ENCODE results near the gene ANTXR1.

Gene ANTXR1

DNA sequence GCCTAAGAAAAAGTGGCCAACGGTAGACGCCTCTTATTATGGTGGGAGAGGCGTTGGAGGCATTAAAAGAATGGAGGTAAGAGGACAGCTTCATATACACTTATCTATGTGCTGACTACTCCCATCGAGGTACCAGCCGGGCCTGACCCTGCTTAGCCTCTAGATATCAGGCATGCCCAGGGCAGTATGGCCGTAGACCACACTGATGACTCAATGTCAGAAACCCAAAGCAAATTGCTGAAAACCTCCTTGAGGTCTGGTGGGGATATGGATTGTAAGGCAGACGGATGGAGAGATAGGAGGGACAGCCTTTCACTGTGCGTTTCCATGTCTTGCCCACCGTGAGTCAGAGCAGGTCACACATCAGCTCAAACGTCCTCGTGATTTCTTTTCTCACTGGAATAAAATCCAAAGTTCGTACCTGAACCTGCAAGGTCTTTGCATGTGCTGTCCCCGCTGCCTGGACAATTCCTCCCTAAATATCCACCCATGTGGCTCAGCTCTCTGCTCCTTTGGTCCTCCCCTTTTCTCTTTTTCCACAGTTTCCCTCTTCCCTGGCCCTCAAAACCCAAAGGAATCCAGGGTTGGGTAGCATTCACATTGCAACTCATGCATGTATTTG, 168.9 kb downstream of the ANTXR1 start:
- H3K9ac ChIP-seq (ENCODE audit: low read depth, low read length, poor library complexity, severe bottlenecking) = no peak overlapping the region
- H3K9me3 ChIP-seq (ENCODE audit: insufficient read depth, low read depth, low read length) = no peaks in the 10 kb centered on the region
- no peak overlapping the region for H3K4me3 ChIP-seq (ENCODE audit: low read length, poor library complexity, severe bottlenecking)
- no peaks in the 10 kb centered on the region for H3K9me2 ChIP-seq (replicated peaks; ENCODE audit: low read depth, low read length)
- no peaks in the 10 kb centered on the region for H3K27me3 ChIP-seq (ENCODE audit: insufficient read depth, low read length, poor library complexity, severe bottlenecking)
- H3K36me3 ChIP-seq (ENCODE audit: insufficient read depth, low read length) = peaks cover 20% of the 10 kb centered on the region; the same call in 1 of the 2 replicates
- H4K20me1 ChIP-seq (ENCODE audit: insufficient read depth, low read length, poor library complexity, severe bottlenecking) = no peaks in the 10 kb centered on the region
- TF ChIP-seq EZH2phosphoT487 (IDR thresholded peaks at IDR 0.05; ENCODE audit: borderline replicate concordance) (no peak), CTCF (conservative IDR thresholded peaks at IDR 0.05; ENCODE audit: low read length) (no peak)
- H3F3A ChIP-seq (ENCODE audit: low read depth) = no peaks in the 10 kb centered on the region
- no peaks in the 10 kb centered on the region for H3K79me2 ChIP-seq (ENCODE audit: insufficient read depth, low read length)
- no peak overlapping the region for H3K4me2 ChIP-seq (ENCODE audit: low read depth, low read length, poor library complexity, severe bottlenecking)
- H3K4me1 ChIP-seq (ENCODE audit: insufficient read depth, low read length, poor library complexity, severe bottlenecking) = no peaks in the 10 kb centered on the region
- H2AFZ ChIP-seq (ENCODE audit: low read length) = no peak overlapping the region

DNA sequence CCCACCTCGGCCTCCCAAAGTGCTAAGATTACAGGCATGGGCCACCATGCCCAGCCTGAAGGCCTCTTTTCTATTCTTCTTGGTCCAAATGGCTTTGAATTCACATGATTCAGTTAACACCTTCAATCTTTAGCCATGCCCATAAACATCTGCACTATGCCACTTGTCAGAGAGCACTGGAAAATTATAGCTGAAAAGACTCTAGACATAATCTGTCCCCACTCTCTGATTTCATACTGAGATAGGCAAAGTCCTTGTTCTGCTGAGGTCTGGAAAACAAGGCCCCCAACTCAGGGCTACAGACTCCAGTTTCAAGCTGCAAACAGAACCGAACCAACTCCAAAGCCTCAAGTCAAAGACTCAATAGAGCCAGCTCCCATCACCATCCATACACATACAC, 170.7 kb downstream of the ANTXR1 start:
- Histone ChIP-seq H3K4me2 (ENCODE audit: low read depth, low read length, poor library complexity, severe bottlenecking) (no peak overlapping the region), H3K9ac (ENCODE audit: low read depth, low read length, poor library complexity, severe bottlenecking) (no peak overlapping the region)
- TF ChIP-seq EZH2phosphoT487 (IDR thresholded peaks at IDR 0.05; ENCODE audit: borderline replicate concordance) = no peak
- TF ChIP-seq CTCF (conservative IDR thresholded peaks at IDR 0.05; ENCODE audit: low read length) = no peak

DNA sequence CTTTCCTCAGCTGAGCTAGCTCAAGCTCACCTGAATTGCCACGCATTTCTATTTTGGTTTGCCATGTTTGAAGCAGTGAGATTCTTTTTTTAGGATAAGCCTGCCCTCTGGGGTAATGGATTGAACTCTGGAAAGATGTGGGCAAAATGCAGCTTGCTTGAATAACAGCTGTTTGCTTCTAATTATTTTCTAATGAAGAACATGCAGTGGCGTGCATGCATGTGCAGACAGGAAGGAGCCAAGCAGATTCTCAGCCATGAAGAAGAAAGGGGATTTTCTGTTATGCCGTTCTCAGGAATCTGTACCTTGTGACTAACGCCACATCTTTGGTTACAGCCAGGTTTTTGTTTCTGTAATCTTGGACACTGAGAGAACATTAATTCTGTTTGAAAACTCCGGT, 171.2 kb downstream of the ANTXR1 start:
- TF ChIP-seq CTCF (conservative IDR thresholded peaks at IDR 0.05; ENCODE audit: low read length) (no peak), EZH2phosphoT487 (IDR thresholded peaks at IDR 0.05; ENCODE audit: borderline replicate concordance) (no peak)
- Histone ChIP-seq H3K36me3 (ENCODE audit: insufficient read depth, low read length) (peaks cover 20% of the 10 kb centered on the region; the same call in 1 of the 2 replicates), H3K79me2 (ENCODE audit: insufficient read depth, low read length) (no peaks in the 10 kb centered on the region), H3K4me3 (ENCODE audit: low read length, poor library complexity, severe bottlenecking) (no peak overlapping the region), H2AFZ (ENCODE audit: low read length) (no peak overlapping the region), H3K9ac (ENCODE audit: low read depth, low read length, poor library complexity, severe bottlenecking) (no peak overlapping the region), H3K4me1 (ENCODE audit: insufficient read depth, low read length, poor library complexity, severe bottlenecking) (no peaks in the 10 kb centered on the region), H3K9me3 (ENCODE audit: insufficient read depth, low read depth, low read length) (no peaks in the 10 kb centered on the region), H3K27me3 (ENCODE audit: insufficient read depth, low read length, poor library complexity, severe bottlenecking) (no peaks in the 10 kb centered on the region), H3F3A (ENCODE audit: low read depth) (no peaks in the 10 kb centered on the region), H4K20me1 (ENCODE audit: insufficient read depth, low read length, poor library complexity, severe bottlenecking) (no peaks in the 10 kb centered on the region), H3K4me2 (ENCODE audit: low read depth, low read length, poor library complexity, severe bottlenecking) (no peak overlapping the region), H3K9me2 (replicated peaks; ENCODE audit: low read depth, low read length) (no peaks in the 10 kb centered on the region)

More for the DNA sequence above, 170.7 kb downstream of the ANTXR1 start:
- Histone ChIP-seq H3K9me3 (ENCODE audit: insufficient read depth, low read depth, low read length) (no peaks in the 10 kb centered on the region), H4K20me1 (ENCODE audit: insufficient read depth, low read length, poor library complexity, severe bottlenecking) (no peaks in the 10 kb centered on the region), H3K4me3 (ENCODE audit: low read length, poor library complexity, severe bottlenecking) (no peak overlapping the region), H3F3A (ENCODE audit: low read depth) (no peaks in the 10 kb centered on the region), H3K27me3 (ENCODE audit: insufficient read depth, low read length, poor library complexity, severe bottlenecking) (no peaks in the 10 kb centered on the region), H3K4me1 (ENCODE audit: insufficient read depth, low read length, poor library complexity, severe bottlenecking) (no peaks in the 10 kb centered on the region), H3K9me2 (replicated peaks; ENCODE audit: low read depth, low read length) (no peaks in the 10 kb centered on the region), H3K79me2 (ENCODE audit: insufficient read depth, low read length) (no peaks in the 10 kb centered on the region), H3K36me3 (ENCODE audit: insufficient read depth, low read length) (peaks cover 20% of the 10 kb centered on the region; the same call in 1 of the 2 replicates), H2AFZ (ENCODE audit: low read length) (no peak overlapping the region)
